ENCODE results near the gene IFIT1B. TPM values are rescaled to one million over a fixed set of nuclear protein-coding genes. Genes with fewer than 3 reads are reported as not detected.
A peak's percentile ranks its signal among the peaks of the same experiment; 100 is the strongest.
"Not testable (repeated sequence)": the region's sequence is repeated elsewhere in the genome, so short reads cannot be mapped to it uniquely, and the experiment has no call there.

The IFIT1B gene
- total RNA-seq, 2 experiments from 2014 or later = not detected

DNA sequence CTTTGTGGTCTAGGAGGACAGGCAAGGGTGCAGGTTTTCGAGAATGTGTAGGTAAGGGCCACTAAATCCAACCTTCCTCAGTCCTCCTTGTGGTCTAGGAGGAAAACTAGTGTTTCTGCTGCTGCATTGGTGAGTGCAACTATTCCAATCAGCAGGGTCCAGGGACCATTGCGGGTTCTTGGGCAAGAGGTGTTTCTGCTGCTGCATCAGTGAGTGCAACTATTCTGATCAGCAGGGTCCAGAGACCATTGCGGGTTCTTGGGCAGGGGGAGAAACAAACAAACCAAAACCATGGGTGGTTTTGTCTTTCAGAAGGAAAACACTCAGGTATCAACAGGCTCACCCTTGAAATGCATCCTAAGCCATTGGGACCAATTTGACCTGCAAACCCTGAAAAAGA is 29.9 kb downstream of the IFIT1B start:
- H3K36me3 Mint-ChIP-seq (ENCODE audit: low read depth) = peaks cover 12% of the 10 kb centered on the region
- H3K9me3 Mint-ChIP-seq; H3K27me3 Mint-ChIP-seq (ENCODE audit: low read depth); DNase-seq; H3K27ac Mint-ChIP-seq; intact Hi-C loops (cut with micrococcal nuclease); H3K4me3 Mint-ChIP-seq: not testable (repeated sequence)
- peaks cover 14% of the 10 kb centered on the region for H3K4me1 Mint-ChIP-seq (ENCODE audit: low read depth)
- CTCF ChIA-PET = interaction anchor here (1.2 kb wide), 1 partner anchor 15 kb away, joined by 5 read pairs; the partner anchor contains the start of gene IFIT1

DNA sequence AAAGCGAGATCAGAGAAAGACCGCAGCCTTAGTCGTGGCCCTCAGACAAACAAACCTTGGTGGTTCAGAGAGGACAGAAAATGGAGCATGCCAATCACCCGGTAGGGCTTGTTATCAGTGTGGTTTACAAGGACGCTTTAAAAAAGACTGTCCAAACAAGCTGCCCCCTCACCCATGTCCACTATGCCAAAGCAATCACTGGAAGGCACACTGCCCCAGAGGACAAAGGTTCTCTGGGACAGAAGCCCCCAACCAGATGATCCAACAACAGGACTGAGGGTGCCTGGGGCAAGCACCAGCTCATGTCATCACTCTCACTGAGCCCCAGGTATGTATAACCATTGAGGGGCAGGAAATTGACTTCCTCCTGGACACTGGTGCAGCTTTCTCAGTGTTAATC is 31.4 kb downstream of the IFIT1B start:
- H3K9me3 Mint-ChIP-seq; H3K36me3 Mint-ChIP-seq (ENCODE audit: low read depth); intact Hi-C loops (cut with micrococcal nuclease); H3K27me3 Mint-ChIP-seq (ENCODE audit: low read depth); H3K27ac Mint-ChIP-seq; H3K4me3 Mint-ChIP-seq; DNase-seq: not testable (repeated sequence)
- peaks cover 21% of the 10 kb centered on the region for H3K4me1 Mint-ChIP-seq (ENCODE audit: low read depth)
- CTCF ChIA-PET = interaction anchor here (0.8 kb wide), 1 partner anchor 14 kb away, joined by 3 read pairs; no protein-coding TSS in a partner anchor

DNA sequence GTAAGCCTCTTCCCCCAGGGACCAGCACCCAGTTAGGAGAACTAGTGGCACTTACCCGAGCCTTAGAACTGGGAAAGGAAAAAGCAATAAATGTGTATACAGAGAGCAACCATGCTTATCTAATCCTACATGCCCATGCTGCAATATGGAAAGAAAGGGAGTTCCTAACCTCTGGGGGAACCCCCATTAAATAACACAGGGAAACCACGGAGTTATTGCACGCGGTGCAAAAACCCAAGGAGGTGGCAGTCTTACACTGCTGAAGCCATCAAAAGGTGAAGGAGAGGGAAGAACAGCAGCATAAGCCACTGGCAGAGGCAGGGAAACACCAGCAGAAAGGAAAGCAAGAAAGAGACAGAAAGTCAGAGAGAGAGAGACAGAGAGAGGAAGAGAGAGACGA is 32.7 kb downstream of the IFIT1B start:
- intact Hi-C loops (cut with micrococcal nuclease) = loop anchor here (5.0 to 10.0 kb wide), 4 partner anchors 452 to 1794 kb away; partner anchors contain the start of gene STAMBPL1
- H3K27me3 Mint-ChIP-seq (ENCODE audit: low read depth); H3K4me3 Mint-ChIP-seq; CTCF ChIA-PET; H3K27ac Mint-ChIP-seq; H3K9me3 Mint-ChIP-seq: not testable (repeated sequence)
- Mint-ChIP-seq H3K36me3 (ENCODE audit: low read depth) (peaks cover 13% of the 10 kb centered on the region), H3K4me1 (ENCODE audit: low read depth) (peaks cover 23% of the 10 kb centered on the region)
- DNase-seq = peak; percentile 32

DNA sequence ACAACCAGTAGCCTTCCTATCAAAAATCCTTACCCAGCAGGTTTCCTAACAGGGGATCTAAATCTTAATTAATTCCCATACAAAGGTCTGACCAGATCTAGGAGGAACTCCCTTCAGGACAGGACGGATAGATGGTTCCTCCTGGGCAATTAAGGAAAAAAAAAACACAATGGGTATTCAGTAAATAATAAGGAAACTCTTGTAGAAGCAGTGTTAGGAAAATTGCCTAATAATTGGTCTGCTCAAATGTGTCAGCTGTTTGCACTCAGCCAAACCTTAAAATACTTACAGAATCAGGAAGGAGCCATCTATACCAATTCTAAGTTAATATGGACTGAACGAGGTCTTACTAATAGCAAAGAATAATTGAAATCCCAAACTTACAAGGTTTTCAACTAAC is 33.3 kb downstream of the IFIT1B start:
- not testable (repeated sequence) for H3K27me3 Mint-ChIP-seq (ENCODE audit: low read depth); H3K9me3 Mint-ChIP-seq; DNase-seq; H3K27ac Mint-ChIP-seq; H3K4me3 Mint-ChIP-seq
- H3K4me1 Mint-ChIP-seq (ENCODE audit: low read depth) = peaks cover 27% of the 10 kb centered on the region
- CTCF ChIA-PET = interaction anchor here (0.9 kb wide), 1 partner anchor 43 kb away, joined by 6 read pairs; no protein-coding TSS in a partner anchor
- intact Hi-C loops (cut with micrococcal nuclease) = loop anchor here (5.0 to 10.0 kb wide), 4 partner anchors 451 to 1794 kb away; partner anchors contain the start of gene STAMBPL1
- peaks cover 16% of the 10 kb centered on the region for H3K36me3 Mint-ChIP-seq (ENCODE audit: low read depth)

DNA sequence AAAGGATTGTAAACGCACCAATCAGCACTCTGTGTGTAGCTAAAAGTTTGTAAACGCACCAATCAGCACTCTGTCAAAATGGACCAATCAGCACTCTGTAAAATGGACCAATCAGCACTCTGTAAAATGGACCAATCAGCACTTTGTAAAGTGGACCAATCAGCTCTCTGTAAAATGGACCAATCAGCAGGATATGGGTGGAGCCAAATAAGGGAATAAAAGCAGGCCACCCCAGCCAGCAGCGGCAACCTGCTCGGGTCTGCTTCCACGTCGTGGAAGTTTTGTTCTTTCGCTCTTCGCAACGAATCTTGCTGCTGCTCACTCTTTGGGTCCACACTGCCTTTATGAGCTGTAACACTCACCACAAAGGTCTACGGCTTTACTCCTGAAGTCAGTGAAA is 34.4 kb downstream of the IFIT1B start:
- intact Hi-C loops (cut with micrococcal nuclease) = loop anchor here (5.0 to 10.0 kb wide), 4 partner anchors 450 to 1793 kb away; partner anchors contain the start of gene STAMBPL1
- Mint-ChIP-seq H3K4me3 (peak overlapping the region; percentile 52), H3K4me1 (ENCODE audit: low read depth) (peaks cover 34% of the 10 kb centered on the region), H3K27ac (peak overlapping the region; percentile 6), H3K36me3 (ENCODE audit: low read depth) (peaks cover 14% of the 10 kb centered on the region)
- H3K9me3 Mint-ChIP-seq; H3K27me3 Mint-ChIP-seq (ENCODE audit: low read depth): not testable (repeated sequence)
- peak; percentile 49 for DNase-seq
- CTCF ChIA-PET = interaction anchor here (0.9 to 1.4 kb wide), 3 partner anchors 11 to 44 kb away, joined by 3 to 6 read pairs (median 3); partner anchors contain the start of gene IFIT1

DNA sequence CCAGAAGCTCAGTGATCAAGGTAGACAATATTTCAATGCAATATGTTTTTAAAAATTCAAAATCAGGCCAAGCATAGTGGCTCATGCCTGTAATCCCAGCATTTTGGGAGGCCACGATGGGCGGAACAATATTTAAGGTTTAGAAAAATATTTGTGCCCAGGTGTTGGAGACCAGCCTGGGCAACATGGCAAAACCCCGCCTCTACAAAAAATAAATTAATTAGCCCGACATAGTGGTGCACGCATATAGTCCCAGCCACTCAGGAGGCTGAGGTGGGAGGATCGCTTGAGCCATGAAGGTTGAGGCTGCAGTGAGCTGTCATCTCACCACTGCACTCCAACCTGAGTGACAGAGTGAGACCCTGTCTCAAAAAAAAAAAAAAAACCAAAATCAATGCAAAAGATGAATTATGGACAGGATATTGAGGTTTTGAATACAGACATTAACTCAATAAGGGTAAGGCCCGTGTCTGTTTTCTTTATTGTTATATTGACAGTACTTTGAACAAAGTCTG is 35.6 kb downstream of the IFIT1B start:
- intact Hi-C loops (cut with micrococcal nuclease) = loop anchor here (5.0 to 10.0 kb wide), 4 partner anchors 449 to 1791 kb away; partner anchors contain the start of gene STAMBPL1
- peaks cover 45% of the 10 kb centered on the region for H3K4me1 Mint-ChIP-seq (ENCODE audit: low read depth)
- peak overlapping the region; percentile 82 for H3K27ac Mint-ChIP-seq
- no peak for DNase-seq
- peaks cover 22% of the 10 kb centered on the region for H3K36me3 Mint-ChIP-seq (ENCODE audit: low read depth)
- peak overlapping the region; percentile 85 for H3K4me3 Mint-ChIP-seq
- CTCF ChIA-PET = interaction anchor here (0.8 to 1.2 kb wide), 7 partner anchors 10 to 165 kb away, joined by 3 to 5 read pairs (median 3); partner anchors contain the start of gene IFIT1
- H3K27me3 Mint-ChIP-seq (ENCODE audit: low read depth) = no peaks in the 10 kb centered on the region
- H3K9me3 Mint-ChIP-seq = peaks cover 4% of the 10 kb centered on the region

DNA sequence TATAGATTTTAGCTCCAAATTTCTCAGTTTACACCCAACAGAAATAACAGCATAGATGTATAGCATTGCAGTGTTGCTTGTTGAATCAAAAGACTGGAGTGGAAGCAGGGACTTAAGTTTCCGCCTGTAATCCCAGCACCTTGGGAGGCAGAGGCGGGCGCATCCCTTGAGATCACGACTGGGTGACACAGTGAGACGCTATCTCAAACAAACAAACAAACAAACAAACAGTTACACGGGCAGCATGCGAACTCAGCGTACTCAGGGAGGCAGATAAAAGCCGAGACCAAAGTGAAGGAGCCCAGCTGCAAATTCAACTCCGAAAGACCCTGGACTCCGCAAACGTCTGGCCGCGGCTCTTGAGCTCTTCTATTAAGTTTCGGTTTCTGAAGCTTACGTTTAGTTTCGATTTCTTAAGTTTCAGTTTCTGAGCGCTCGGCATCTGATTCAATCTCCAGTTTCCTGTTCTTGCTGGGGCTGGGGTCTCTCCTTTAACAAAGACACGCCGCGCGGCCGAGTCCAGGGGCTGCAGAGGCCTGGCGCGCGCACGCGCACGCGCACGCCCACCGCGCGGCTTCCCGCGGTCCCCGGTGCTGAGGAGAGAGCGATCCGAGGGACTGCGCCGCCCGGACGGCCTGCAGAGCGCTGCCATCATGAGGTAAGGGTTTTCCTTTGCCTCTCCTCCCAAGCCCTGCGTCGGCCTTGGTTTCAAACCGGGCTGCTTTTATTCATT is 36.5 kb downstream of the IFIT1B start, which contains the start of gene IFIT5:
IFIT5 (plus strand) TSS at position 423 of the 733 bp plus-strand sequence; CDS start at position 654, 231 bp downstream.
- H3K4me3 Mint-ChIP-seq = peak within 1 kb of the TSS; percentile 85
- H3K27ac Mint-ChIP-seq = peak within 1 kb of the TSS; percentile 96
- intact Hi-C loops (cut with micrococcal nuclease) = loop anchor here (1.0 to 10.0 kb wide), 10 partner anchors 22 to 1790 kb away; partner anchors contain the start of genes FAS, IFIT1, IFIT2 and LIPA
- peaks cover 22% of the 10 kb centered on the region for H3K36me3 Mint-ChIP-seq (ENCODE audit: low read depth)
- DNase-seq = peak; percentile 64
- H3K9me3 Mint-ChIP-seq = peaks cover 4% of the 10 kb centered on the region
- no peaks in the 10 kb centered on the region for H3K27me3 Mint-ChIP-seq (ENCODE audit: low read depth)
- CTCF ChIA-PET = interaction anchor here (0.8 to 1.6 kb wide), 10 partner anchors 10 to 165 kb away, joined by 3 to 5 read pairs (median 3); no protein-coding TSS in a partner anchor
- H3K4me1 Mint-ChIP-seq (ENCODE audit: low read depth) = peaks cover 45% of the 10 kb centered on the region

DNA sequence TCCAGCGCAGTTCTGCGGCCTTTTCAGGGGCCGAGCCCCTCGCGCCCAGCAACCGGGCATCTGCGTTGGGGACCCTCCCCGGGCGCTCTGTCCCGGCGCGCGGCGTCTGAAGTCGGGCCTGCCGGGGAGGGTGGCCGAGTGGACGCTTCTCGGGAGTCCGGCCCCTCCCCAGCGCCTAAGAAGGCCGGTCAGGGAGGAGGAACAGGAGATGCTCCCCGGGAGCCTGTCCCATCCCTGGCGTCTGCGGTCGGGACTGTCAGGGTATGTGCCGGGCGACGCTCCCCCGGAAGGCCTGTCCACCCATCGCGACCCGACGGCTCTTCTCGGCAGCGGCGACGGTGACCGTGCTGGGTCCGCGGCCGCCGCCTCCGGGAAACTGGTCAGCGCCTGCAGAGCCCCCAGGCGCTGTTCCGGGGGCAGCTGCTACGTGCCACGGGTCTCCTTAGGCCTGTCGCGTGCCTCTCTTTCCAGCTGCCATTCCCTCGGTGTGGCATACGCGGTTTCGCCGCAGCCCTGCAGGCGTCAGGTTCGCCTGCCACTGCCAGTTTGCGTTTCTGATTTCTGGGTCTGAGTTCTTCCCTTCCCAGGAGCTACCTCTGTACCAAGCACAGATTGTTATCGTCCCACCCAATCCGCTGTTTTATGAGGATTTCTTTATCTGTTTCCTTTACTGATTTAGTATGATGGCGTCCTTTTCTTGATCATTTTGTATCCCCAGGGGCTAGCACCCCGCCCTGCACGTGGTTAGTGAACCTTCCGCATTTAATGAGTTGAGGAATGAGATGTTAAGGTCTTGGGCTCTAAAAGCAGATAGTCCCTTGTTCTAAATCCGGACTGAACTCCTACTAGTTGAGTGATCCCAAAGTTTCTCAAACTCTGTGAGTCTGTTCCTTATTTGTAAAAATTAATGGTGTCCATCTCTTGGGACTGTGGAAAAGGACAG is 37.3 kb downstream of the IFIT1B start:
- DNase-seq = peak; percentile 42
- no peaks in the 10 kb centered on the region for H3K27me3 Mint-ChIP-seq (ENCODE audit: low read depth)
- intact Hi-C loops (cut with micrococcal nuclease) = loop anchor here (1.0 to 10.0 kb wide), 11 partner anchors 23 to 1790 kb away; partner anchors contain the start of genes FAS, IFIT1, IFIT2 and LIPA
- H3K4me3 Mint-ChIP-seq = peak overlapping the region; percentile 85
- H3K27ac Mint-ChIP-seq = peak overlapping the region; percentile 96
- peaks cover 4% of the 10 kb centered on the region for H3K9me3 Mint-ChIP-seq
- H3K4me1 Mint-ChIP-seq (ENCODE audit: low read depth) = peaks cover 49% of the 10 kb centered on the region
- CTCF ChIA-PET = interaction anchor here (0.9 to 1.6 kb wide), 4 partner anchors 9 to 83 kb away, joined by 3 read pairs; no protein-coding TSS in a partner anchor
- peaks cover 23% of the 10 kb centered on the region for H3K36me3 Mint-ChIP-seq (ENCODE audit: low read depth)

DNA sequence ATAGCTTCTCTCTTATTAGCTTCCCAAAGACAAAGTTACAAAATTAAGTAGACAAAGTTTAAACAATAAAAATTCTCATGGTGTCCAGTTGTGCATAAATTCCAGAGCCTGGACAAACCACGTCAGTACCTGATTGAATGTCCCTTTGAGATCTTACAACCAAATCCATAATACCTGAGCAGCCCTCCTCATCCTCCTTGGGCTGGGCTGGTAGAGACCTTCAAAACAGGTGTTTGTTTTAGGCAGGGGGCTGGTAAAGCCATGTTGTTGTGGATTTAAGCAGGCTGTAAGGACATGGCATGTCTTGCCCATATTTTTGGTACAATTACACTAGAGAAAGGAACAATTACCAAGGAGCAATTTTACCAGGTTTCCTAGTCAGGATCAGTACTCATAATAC is 38.6 kb downstream of the IFIT1B start:
- Mint-ChIP-seq H3K9me3 (peaks cover 4% of the 10 kb centered on the region), H3K4me3 (peak overlapping the region; percentile 85), H3K36me3 (ENCODE audit: low read depth) (peaks cover 25% of the 10 kb centered on the region), H3K27me3 (ENCODE audit: low read depth) (no peaks in the 10 kb centered on the region), H3K4me1 (ENCODE audit: low read depth) (peaks cover 52% of the 10 kb centered on the region), H3K27ac (peak overlapping the region; percentile 96)
- CTCF ChIA-PET = interaction anchor here (1.4 kb wide), 1 partner anchor 285 kb away, joined by 3 read pairs; the partner anchor contains the start of gene KIF20B
- intact Hi-C loops (cut with micrococcal nuclease) = loop anchor here (5.0 to 10.0 kb wide), 3 partner anchors 532 to 1788 kb away; partner anchors contain the start of genes RPP30 and STAMBPL1
- DNase-seq = no peak

DNA sequence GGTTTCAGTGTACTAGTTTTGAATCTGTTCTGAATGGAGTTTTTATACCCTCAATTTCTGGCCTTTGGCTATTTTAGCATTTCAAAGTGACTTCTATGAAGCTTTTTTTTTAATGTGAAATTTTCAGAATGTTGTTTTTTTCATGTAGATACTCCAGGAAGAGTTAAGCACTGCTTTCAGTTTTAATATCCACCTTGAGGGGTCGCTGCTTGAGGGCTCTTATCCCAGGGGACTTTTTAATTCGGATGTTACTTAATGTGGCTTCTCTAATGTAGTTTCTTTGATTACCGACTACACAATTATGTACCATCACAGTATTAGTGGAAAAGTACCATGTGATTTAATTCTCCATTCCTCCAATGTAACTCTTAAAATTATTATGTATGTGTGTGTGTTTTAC is 41.7 kb downstream of the IFIT1B start:
- intact Hi-C loops (cut with micrococcal nuclease) = loop anchor here (2.0 to 10.0 kb wide), 4 partner anchors 281 to 1785 kb away; partner anchors contain the start of genes KIF20B, RPP30 and STAMBPL1
- no peaks in the 10 kb centered on the region for H3K27me3 Mint-ChIP-seq (ENCODE audit: low read depth)
- H3K27ac Mint-ChIP-seq = no peak overlapping the region
- peak; percentile 28 for DNase-seq
- no peak overlapping the region for H3K4me3 Mint-ChIP-seq
- CTCF ChIA-PET = interaction anchor here (0.6 to 2.1 kb wide), 5 partner anchors 8 to 1470 kb away, joined by 3 to 6 read pairs (median 4); no protein-coding TSS in a partner anchor
- H3K36me3 Mint-ChIP-seq (ENCODE audit: low read depth) = peaks cover 18% of the 10 kb centered on the region
- H3K9me3 Mint-ChIP-seq = no peaks in the 10 kb centered on the region
- H3K4me1 Mint-ChIP-seq (ENCODE audit: low read depth) = peaks cover 35% of the 10 kb centered on the region

DNA sequence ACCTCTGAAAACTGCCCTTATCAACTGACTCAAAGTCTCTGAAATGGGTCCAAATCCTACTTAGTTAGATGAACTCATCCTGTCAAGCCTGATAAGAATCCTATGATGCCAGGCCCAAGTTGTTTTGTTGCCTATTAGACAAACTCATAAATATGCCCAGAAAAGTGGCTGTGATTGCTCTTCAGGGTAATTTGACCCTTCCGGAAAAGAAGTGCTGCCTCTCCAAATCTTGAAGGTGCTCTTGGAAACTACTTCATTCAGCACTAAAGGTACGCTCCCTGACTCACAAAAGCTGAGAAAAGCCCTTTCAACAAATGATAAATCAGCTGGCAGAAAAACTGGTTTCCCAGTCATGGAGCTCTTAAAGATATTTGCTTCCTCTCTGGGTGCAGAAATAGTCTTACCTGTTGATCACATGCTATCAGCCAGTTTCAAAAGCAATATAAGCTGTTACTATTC is 43.2 kb downstream of the IFIT1B start:
- no peaks in the 10 kb centered on the region for H3K27me3 Mint-ChIP-seq (ENCODE audit: low read depth)
- no peak for DNase-seq
- no peak overlapping the region for H3K27ac Mint-ChIP-seq
- H3K4me1 Mint-ChIP-seq (ENCODE audit: low read depth) = peaks cover 30% of the 10 kb centered on the region
- CTCF ChIA-PET = interaction anchor here (0.5 to 0.6 kb wide), 2 partner anchors 107 to 372 kb away, joined by 3 to 5 read pairs; no protein-coding TSS in a partner anchor
- H3K4me3 Mint-ChIP-seq = no peak overlapping the region
- no peaks in the 10 kb centered on the region for H3K9me3 Mint-ChIP-seq
- peaks cover 11% of the 10 kb centered on the region for H3K36me3 Mint-ChIP-seq (ENCODE audit: low read depth)
- intact Hi-C loops (cut with micrococcal nuclease) = loop anchor here (10.0 kb wide), 1 partner anchor 374 kb away; no protein-coding TSS in a partner anchor

Data from activated naive CD4-positive, alpha-beta T cell treated with anti-CD3 and anti-CD28 coated beads for 36 hours (primary cell).